Left ventricle myocardium superior (tissue), 1 donor: ENCODE results near the gene PDE4A. TPM values are rescaled to one million over a fixed set of nuclear protein-coding genes. Genes with fewer than 3 reads are reported as not detected.
A peak's percentile ranks its signal among the peaks of the same experiment; 100 is the strongest.

ENCODE experiments used
- ATAC-seq: fragments of 200-7000 bp; cut with Tn5 transposase; one replicate; pipeline ENCODE4 v1.9.1; 2020; ENCODE audit warnings: mild to moderate bottlenecking, moderate library complexity
- DNase-seq: peaks from one replicate; pipeline ENCODE4 v3.0.0-alpha.2; 2020
- intact Hi-C: fragments of 100-400 bp; cut with micrococcal nuclease; formaldehyde crosslinking; loops from one replicate; pipeline ENCODE4 v1.11.0; 2022
- total RNA-seq: library from RNA; stranded (reverse); fragmentation: NEBNext Ultra II Directional; extraction: Animal tissue kit (Norgen Biotek cat#: 25700); gene quantifications from one replicate; pipeline ENCODE4 v1.2.1, GENCODE V29; 2021
- donor health status: DM: no; HTN: yes; CAD: no; lungs with severe emphysema.

PDE4A gene
- total RNA-seq, 1 donor from 2014 or later = 36.1 TPM

DNA sequence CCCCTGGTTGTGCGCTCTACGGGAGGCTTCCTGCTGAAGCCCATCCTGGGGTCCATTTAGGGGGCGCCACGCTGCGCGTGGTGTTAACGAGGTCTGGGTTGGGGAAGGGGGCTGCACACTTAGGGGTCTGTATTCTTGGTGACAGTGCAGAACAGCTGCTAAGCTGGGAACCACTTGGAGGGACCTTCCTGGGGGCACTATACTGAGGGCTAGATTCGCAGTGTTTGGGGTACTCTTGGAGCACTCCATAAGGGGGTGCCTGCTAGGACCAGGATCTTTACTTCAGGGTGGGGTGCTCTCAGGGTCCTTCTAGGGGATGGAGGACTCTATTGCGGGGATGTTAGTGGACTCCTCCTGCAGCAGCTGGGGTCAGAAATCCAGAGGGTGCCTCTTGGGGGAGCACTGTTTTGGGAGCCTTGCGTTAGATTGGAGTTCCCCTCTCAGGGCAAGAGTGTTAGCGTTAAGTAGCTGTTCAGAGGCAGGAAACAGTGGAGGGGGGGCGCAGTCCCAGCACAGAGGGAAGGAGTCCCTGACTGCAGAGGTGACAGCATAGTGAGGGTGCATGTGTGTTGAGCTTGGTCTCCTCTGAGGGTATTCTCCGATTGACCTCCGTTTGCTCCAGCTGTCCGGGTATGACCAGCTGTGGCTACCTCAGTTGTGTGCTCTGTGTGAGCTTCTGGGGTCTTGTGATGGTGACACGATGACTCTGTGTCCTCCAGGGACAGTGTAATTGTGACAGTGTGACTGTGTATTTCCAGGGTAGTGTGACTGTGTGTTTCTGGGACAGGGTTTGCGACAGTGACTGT, 1.1 kb downstream of the PDE4A start:
- intact Hi-C loops = no loop called here
- no peak for DNase-seq
- no peak for ATAC-seq

DNA sequence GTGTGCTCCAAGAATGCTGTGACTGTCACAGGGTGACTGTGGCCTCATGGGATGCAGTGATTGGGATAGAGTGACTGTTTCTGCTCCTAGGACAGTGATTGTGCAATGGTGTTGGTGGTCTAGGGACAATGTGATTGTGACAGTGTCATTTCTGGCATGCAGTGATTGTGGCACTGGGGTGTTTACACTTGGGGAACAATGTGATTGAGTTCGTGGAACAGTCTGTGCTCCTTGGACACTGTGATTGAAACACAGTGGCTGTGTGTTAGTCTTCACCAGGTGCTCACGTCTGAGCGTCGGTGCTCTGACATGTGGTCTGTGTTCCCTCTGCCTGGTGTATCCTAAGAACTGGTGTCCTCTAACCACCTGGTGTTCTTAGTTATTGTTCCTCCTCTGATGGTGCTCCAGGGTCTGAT, 1.7 kb downstream of the PDE4A start:
- no peak for DNase-seq
- intact Hi-C loops = no loop called here
- ATAC-seq = no peak

DNA sequence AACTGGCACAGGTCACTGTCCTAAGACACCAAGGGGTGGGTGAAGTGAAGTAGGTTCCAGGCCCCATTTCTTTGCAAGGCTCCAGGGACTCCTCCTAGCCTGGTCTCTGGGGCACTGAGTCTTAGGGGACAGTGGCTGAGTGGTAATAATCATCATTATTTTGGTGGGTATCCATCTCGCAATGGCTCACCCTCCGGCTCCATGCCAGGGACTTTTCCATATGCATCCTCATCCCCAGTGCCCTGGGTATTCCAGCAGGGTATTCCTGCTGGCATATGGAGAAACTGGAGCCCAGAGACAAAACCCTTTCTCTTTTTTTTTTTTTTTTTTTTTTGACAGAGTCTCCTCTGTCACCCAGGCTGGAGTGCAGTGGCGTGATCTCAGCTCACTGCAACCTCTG, 2.5 kb downstream of the PDE4A start:
- DNase-seq (no peak), ATAC-seq (no peak)
- intact Hi-C loops = no loop called here

DNA sequence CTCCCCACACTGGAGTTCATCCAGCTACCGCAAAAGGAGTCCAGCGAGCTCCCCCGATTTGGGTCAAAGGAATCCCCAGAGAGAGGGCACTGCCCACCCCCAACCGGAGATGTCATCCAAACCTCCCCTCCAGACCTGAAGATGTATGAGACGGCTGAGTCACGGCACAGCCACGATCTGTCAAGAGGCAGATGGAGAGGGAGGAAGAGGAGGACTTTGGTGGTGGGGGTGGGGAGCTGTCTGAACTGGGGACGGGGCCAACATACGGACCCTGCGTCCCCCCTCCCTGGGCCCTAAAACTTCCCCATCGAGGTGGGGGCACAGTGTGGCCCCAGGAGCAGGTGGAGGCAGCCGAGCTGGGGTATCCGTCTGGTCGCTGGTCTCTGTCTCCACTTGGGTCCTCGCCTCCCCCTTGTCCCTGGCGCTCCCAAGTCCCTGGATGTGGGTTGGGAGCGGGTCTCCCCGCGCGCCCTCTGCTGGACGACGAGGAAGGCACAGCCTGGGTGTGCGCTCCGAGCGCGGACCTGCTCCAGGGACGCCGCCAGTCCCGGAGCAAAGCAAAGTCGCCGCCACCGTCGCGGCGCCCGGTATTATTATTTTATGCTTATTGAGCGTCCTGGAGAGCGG, 3.8 kb downstream of the PDE4A start:
- intact Hi-C loops = no loop called here
- peak; percentile 93 for ATAC-seq
- peak; percentile 91 for DNase-seq

DNA sequence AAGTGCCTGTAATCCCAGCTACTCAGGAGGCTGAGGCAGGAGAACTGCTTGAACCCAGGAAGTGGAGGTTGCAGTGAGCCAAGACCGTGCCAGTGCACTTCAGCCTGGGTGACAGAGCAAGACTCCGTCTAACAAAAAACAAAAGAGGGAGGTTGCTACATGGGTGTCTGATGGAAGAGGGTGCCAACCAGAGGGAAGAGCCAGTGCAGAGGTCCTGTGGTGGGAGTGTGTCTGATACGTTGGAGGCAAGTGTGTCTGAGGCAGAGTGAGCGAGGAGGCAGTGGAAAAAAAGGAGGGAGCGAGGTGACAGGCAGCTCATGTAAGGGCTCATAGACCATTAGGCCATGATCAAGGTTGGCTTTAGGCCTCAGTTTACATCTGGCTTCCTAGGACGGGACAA, 6.8 kb downstream of the PDE4A start:
- DNase-seq (no peak), ATAC-seq (no peak)
- intact Hi-C loops = no loop called here

DNA sequence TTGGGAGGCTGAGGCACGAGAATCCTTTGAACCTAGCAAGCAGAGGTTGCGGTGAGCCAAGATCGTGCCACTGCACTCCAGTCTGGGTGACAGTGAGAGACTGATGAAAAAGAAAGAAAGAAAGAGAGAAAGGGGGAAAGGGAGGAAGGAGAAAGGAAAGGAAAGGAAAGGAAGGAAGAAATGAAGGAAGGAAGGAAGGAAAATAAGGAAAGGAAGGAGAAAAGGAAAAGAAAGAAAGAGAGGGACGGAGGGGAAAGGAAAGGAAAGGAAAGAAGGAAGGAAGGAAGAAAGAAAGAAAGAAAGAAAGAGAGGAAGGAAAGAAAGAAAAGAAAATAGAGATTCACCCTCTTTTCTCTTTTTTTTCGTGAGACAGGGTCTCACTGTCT, 8.7 kb downstream of the PDE4A start:
- ATAC-seq = no peak
- intact Hi-C loops = no loop called here
- no peak for DNase-seq

DNA sequence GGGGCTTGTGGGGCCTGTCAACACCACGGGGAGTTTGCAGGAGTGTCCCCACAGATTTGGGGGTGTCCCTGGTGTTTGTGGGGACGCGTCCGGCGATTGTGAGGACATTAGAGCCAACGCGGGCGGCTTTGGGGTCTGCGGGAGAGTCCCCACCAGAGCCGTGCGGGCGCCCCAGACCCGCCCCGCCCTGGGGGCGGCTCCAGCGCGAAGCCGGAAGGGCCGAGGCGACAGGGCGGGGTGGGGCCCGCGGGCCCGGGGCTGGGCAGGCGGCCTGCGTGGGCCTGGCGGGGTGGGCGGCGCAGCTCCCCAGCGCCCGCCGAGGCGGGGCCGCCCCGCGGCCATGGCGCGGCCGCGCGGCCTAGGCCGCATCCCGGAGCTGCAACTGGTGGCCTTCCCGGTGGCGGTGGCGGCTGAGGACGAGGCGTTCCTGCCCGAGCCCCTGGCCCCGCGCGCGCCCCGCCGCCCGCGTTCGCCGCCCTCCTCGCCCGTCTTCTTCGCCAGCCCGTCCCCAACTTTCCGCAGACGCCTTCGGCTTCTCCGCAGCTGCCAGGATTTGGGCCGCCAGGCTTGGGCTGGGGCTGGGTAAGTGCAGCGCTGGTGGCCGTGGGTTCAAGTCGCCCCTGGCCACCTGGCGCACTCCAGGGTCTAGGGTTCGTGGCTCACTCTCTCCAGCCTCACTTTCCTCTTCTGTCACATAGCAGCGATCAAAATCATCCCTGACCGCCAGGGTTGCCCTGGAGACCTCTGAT, 10.3 kb downstream of the PDE4A start:
- ATAC-seq (peak; percentile 68), DNase-seq (peak; percentile 85)
- intact Hi-C loops = no loop called here

DNA sequence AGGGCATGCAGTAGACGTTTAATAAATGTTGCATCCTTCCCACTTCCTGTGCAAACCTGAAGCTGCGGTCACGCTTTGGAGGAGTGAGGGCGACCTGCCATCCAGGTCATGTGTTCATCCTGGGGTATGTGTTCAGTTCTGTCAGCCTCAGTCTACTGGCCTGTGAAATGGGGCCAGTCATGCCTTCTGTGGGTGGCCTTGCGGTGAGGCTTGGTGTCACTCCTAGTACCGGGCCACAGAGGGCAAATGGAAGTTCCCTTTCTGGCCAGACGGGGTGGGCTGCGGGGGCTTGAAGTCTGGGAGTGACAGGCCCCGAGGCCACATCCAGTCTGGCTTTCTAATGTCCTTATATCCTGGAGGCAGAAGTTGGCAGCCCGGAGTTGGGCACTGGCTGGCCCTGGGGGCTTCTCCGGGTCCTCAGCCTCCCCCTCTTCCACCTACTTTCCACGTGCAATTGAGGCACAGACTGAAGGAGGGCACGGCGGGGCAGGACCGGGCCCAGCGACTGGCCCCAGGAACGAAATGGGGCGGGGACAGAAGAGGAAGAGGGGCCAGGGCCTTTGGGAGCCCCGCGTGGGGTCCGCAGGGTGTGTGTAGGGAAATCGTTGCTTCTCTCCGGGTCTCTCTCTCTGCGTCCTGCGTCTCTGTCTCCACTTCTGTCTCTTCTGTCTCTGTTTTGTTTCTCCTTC, 11.1 kb downstream of the PDE4A start:
- intact Hi-C loops = no loop called here
- DNase-seq (peak; percentile 51), ATAC-seq (peak; percentile 1)

DNA sequence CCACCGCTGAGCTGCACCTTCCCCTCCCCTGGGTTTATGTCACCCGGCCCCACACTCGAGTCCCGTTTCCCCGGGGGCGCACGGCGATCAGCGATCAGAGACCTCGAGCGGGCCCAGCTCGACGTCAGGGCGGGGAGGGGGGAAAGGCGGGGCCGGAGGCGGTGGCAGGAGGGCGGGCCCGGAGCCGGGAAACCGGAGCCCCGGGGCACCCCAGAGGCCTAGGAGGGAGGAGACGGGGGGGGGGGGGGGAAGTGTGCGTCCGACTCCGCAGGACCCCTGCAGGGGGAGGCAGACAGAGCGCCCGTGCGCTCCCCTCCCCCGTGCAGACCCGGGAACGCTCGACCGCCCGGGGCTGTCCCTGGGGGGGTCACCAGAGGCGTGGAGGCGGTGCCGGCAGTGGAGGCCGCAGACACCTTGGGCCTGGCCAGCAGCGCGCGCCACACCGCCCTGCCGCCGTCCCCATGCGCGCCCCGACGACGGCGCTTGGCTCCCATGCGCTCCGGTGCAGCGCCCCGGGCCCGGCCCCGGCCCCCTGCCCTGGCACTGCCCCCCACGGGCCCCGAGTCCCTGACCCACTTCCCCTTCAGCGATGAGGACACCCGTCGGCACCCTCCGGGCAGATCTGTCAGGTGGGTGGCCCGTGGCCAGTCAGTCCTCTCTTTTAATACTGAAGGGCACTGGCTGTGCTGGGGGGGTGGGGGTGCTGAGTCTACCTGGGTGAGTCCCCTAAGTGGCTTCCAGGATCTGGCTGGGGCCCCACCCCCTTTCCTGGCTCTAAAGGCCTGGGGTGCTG, 11.8 kb downstream of the PDE4A start:
- ATAC-seq (peak; percentile 74), DNase-seq (peak; percentile 87)
- intact Hi-C loops = no loop called here

DNA sequence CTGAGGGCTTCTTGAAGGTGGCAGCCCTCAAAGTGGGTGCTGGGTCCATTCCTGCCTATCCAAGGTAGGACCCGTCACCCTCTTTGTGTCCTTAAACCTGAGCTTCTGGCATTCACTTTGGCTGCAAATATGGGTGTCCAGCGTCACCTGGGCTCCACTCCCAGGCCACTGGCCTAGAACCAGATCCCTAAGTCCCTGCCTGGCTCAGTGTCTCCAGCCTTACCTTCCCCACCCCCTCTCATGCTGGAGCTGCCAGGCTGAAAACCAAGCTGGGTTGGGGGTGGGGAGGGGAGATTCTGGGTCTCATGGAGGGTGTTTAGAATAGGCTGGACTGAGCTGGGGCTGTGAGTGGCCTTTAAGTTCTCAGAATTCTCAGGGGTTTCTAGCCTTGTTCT, 12.4 kb downstream of the PDE4A start:
- peak; percentile 56 for ATAC-seq
- intact Hi-C loops = no loop called here
- peak; percentile 52 for DNase-seq

DNA sequence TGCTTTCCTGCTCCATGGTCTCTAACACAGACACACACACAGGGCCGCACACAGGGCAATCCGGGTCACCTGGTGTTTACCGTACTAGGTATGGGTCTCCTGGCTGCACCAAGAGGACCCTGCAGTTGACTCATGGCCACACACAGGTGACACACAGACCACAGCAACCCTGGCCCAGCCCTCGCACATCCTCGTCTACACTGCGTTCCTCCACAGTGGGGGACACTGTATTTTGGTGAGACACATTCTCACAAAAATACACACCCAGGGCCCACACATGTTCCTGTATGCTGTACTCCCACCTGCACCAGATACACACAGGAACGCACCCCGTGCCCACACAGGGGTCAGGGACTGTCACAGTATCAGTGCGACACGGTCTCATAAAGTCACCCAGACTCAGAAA, 12.8 kb downstream of the PDE4A start:
- peak; percentile 16 for ATAC-seq
- DNase-seq = peak; percentile 38
- intact Hi-C loops = no loop called here

DNA sequence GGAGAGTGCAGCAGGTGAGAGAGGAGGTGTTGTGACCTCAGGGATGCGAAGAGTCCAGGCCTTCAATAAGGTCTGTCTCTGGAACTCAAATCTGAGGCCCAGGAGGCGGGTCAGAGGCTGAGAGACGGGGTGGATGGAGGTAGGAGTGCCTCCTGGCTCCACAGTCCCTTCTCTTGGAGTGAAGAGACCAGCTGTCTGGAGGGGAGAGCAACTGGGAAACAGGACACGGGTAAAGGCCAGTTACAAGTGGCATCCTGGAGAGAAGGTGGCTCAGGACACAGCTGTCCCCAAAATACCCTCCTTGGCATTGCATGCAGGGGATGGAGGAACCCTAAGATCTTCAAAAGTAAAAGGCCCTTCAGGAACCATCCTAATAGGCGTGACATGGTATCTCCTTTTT, 19.2 kb downstream of the PDE4A start:
- ATAC-seq (no peak), DNase-seq (no peak)
- intact Hi-C loops = no loop called here

DNA sequence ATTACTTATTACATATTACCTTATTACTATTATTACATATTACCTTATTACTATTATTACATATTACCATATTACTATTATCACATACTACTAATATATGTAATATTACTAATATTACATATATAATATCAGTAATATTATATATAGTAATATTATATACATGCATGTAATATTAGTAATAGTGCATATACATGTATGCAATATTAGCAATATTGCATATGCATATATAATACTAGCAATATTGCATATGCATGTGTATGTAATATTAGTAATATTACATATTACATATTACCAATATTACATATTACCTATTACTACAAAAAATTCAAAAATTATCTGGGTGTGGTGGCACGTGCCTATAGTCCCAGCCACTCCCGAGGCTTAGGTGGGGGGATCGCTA, 22.4 kb downstream of the PDE4A start:
- intact Hi-C loops = no loop called here
- ATAC-seq (no peak), DNase-seq (no peak)

DNA sequence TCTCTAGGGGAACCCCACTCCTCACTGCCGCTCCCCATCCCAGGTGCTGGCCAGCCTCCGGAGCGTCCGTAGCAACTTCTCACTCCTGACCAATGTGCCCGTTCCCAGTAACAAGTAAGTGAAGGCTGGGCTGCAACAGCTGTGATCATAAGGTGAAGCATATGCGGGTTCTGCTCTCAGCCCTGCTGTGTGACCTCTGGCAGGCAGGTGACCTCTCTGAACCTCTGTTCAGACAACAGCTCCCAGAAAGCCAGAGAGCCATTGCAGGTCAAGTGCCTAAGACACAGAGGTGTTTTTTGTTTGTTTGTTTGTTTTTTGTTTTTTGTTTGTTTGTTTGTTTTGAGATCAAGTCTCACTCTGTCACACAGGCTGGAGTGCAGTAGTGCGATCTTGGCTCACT, 28.7 kb downstream of the PDE4A start:
- DNase-seq (no peak), ATAC-seq (no peak)
- intact Hi-C loops = no loop called here

DNA sequence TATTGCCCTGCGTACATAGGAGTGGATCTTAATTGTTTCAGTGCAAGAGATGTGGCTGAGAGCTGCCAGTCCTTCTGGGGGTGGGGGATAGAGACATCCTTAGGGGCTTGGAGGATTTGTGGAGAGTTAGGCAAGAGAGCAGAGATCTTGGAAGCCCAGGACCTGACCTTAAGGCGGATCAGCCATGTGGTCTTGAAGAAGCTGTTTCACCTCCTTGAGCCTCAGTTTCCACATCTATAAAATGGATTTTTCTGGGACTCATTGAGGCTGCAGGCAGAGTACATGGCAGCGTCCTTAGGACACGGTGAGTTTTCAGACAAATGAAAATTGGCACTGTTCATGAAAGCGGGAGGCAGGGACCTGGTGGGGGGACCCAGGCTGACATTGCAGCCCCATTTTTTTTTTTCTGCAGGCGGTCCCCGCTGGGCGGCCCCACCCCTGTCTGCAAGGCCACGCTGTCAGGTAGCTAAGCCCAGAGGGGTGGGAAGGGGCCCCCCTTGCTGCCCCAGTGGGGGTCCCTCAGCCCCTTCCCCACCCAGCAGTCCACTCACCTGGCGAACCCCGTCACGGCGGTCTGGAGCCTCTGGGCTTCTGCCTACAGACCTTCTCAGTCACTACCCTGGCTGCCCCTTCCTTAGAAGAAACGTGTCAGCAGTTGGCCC, 30.0 kb downstream of the PDE4A start:
- DNase-seq = no peak
- intact Hi-C loops = no loop called here
- ATAC-seq = no peak

DNA sequence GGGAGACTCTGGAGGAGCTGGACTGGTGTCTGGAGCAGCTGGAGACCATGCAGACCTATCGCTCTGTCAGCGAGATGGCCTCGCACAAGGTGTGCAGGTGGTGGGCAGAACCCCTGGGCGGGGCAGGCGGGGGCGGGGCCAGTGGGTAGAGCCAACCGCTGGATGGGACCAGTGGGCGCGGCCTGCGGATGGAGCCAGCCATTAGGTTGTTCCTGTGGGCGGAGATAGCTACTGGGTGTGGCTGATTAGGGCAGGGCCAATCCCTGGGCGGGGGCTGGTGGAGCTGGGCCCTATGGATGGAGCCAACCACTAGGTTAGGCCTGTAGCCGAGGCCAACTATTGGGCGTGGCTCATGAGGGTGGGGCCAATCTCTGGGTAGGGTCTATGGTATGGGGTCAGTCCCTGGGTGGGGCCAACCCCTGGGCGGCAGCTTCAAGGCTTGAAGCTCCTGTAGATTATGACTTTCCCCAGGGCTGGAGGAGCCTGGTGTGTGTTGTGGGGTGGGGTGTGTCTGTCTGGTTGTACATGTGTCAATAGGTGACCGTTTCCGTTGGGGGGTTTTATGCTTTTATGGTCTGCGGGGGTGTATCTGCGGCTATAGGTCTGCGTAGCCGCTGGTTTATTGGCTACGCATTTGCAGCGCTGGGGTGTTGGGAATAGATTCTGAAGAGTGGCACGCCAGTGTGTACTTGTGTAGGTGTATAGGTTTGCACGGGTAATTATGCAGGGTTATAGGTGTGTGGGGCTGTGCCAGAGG, 30.7 kb downstream of the PDE4A start:
- DNase-seq = no peak
- intact Hi-C loops = no loop called here
- no peak for ATAC-seq

DNA sequence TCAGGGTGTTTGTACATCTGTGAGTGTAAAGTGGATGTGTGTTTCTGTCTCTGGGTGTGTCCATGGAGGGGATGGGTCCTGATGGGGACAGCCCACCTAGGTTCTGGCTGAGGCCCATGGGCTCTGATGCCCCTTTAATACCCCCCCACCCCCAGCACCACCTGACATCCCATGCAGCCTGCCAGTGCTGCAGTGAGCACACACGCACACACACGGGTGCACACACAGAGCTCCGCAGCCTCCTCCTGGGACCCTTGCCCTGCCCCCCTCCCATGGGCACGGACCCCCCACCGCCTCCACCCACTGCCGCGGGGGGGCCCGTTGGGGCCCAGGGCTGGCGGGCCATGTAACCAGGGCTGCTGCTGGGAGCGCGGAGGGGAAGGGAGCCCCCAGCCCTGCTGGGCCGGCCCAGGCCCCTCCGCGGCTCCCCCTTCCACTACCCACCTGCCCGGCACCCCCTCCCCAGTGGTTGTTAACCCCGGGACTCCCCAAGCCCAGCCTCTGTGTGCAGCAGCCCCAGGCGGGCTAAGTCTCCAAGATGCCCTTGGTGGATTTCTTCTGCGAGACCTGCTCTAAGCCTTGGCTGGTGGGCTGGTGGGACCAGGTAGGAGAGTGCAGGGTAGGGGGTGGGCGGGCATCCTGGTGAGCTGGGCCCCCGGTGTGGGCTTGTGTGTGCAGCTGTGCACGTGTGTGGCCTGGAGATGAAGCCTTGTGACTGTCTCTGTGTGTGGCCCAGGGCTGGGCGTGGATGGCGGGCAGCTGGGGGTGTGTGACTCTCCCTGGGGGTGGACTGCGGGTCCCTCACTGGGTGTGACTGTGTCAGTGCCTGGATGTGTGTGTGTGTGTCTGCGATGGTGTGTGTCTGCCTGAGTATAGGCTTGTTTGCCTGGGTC, 32.6 kb downstream of the PDE4A start:
- intact Hi-C loops = no loop called here
- DNase-seq (no peak), ATAC-seq (no peak)
